HG03460 (cell line): Measurements from ENCODE around the gene SEZ6L2.
"Not testable (repeated sequence)": the region's sequence is repeated elsewhere in the genome, so short reads cannot be mapped to it uniquely, and the experiment has no call there.

Source experiments
- ATAC-seq: cut with Tn5 transposase; IDR thresholded peaks from one replicate; pipeline ENCODE4 v1.9.1; 2021; ENCODE audit not compliant: unreplicated experiment

Gene SEZ6L2

GRCh38 chr16:29858149-29858849, 41.1 kb downstream of the SEZ6L2 start:
- ATAC-seq, result no peak

DNA sequence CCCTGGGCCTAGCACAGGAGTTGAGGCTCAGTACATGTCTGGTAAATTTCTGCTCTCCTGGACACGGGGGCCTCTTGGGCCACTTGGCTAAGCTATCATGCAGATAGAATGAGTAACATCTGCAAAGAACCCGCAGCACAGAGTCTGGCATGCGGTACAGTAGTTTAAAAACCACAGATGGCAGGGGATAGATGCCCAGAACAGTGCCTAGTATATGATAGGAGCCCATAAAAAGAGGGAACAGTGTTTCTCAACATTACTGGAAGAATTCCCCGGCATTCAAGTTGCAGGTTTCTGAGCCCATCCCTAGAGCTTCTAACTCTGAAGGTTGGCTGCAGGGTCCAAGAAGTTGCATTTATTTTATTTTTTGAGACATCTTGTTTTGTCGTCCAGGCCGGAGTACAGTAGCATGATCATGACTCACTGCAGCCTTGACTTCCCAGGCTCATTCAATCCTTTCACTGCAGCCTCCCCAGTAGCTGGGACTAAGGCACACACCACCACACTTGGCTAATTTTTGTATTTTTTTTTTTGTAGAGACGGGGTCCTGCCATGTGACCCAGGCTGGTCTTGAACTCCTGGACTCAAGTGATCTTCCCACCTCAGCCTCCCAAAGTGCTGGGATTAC, 42.1 kb downstream of the SEZ6L2 start:
- ATAC-seq, result no peak

- no peak for ATAC-seq
Observed at GRCh38 chr16:29854520-29855100, 44.7 kb downstream of the SEZ6L2 start.

DNA sequence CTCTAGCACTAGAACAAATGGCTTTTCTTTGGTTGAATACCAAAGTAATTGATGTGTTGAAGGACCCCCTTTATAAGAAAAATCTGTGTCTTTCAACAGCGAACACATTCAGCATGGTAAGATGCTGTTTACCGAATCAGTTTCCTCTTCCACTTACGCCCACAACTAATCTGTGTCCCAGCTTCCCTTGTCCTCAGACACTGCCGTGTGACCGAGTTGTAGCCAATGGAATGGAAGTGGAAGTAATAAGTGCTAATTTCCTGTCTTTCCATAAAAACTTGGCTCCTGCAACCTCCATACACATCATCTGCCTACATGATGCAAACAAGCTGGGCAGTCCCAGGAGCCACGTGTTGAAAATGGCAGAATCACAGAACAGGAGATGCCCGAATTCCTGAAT, 46.7 kb downstream of the SEZ6L2 start:
- no peak for ATAC-seq

DNA sequence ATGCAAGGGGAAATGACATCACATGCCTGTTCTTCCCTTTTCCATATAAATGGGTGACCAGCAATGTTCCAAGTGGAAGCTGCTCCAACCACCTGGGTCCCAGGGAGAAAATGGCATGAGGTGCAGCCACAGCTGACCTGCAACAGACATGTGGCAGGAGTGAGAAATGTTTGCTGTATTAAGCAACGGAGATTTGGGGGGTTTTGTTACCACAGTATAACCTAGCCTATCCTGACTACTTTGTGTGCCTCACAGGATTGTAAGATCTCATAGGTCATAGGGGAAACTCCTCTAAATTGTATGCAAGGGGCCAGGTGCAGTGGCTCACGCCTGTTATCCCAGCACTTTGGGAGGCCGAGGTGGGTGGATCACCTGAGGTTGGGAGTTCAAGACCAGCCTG, 48.4 kb downstream of the SEZ6L2 start:
- ATAC-seq, result no peak

- ATAC-seq, result no peak
Observed at GRCh38 chr16:29849505-29849904, 49.8 kb downstream of the SEZ6L2 start.

DNA sequence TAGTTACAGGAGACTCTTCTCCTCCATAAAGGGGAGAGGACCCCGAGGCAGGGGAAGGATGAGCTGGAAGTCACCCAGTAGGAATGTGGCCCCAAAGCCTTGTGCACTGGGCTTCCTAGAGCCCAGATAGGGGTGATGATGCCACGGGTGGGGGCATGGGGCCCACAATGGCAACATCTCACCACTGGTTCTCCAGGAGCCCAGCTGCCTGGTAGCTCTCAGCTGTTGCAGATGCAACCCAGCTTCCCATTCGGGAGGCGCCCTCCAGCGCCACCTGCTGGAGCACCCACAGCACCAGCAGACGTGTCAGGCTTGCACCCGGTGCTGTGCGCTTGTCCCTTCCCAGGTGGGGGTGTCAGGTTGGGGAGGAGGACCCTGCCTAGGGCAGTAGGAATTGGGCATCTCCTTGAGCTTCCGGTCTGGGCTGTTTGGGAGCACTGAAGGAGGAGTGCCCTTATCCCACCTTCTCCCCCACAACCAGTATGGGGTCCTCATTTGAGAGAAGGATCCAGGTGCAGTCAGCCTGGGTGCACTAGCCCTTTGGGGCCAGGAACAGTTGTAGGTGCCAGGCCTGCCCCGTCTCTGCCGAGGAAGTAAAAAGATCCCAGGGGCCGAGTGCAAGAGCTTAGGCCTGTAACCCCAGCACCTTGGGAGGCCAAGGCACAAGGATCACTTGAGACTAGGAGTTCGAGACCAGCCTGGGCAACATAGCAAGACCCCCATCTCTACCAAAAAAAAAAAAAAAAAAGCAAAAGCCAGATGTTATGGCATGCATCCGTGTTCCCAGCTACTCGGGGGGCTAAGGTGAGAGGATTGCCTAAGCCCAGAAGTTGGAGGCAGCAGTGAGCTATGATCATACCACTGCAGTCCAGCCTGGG, 50.7 kb downstream of the SEZ6L2 start:
- ATAC-seq, result no peak

- no peak for ATAC-seq
Observed at GRCh38 chr16:29845656-29846055, 53.7 kb downstream of the SEZ6L2 start.

DNA sequence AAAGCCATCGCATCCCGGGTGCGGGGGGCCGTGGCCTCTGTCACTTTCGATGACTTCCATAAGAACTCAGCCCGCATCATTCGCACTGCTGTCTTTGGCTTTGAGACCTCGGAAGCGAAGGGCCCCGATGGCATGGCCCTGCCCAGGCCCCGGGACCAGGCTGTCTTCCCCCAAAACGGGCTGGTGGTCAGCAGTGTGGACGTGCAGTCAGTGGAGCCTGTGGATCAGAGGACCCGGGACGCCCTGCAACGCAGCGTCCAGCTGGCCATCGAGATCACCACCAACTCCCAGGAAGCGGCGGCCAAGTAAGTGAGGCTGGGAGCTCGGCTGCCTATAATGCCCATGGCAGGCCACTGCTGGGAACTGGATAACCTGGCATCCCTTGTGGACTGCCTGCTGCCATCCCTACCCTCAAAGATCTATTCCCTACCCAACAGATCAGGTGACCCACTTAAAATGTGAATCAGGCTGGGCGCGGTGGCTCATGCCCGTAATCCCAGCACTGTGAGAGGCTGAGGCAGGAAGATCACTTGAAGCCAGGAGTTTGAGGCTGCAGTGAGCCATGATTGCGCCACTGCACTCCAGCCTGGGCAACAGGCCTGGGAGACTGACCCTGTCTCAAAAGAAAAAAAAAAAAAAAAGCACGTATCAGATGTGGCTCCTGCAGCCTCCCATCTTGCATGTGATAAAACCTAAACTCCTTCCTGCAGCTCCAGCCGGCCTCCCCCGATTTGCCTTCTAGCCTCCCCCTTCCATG, 54.6 kb downstream of the SEZ6L2 start:
- ATAC-seq, result no peak

DNA sequence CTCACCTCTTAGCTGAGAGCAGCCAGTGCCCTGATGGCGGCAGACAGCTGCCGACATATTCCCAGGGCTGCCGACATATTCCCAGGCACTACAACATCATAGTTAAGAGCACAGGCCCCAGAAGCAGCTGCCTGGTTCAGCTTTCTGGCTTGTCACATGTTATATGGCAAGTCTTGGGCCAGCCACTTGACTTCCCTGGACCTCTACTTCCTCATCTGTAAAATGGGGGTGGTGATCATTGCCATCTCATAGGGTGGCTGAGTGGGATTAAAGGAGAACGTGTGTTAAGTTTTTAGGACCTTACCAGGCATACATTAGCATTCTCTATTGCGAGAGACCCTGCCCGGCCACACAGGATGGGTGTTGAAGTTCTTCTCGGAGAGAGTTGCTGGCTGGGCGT, 55.4 kb downstream of the SEZ6L2 start:
- no peak for ATAC-seq

DNA sequence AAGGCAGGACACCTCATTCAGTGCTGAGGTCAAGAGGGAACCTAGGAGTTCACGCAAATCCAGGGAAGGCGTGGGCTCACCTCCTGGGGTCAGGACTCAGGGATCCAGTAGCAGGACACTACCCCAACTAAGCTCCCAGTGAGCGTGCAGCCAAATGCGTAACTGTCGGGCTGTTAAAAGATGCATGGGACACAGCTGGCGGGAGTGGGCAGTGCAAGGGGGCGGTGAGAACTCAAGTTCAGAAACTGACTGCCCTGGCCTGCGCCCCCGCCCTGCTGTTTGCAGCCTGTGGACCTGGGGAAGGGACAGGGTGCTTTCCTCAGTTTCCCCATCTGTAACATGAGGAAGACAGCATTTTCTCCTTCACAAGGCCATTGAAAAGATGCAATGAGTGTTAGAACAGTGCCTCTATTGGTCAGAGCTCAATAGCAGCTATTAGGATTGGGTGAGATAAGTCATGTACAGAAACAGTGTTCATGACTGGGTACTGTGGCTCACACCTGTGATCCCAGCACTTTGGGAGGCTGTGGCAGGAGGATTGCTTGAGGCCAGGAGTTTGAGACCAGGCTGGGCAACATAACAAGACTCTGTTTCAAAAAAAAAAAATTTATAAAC, 56.5 kb downstream of the SEZ6L2 start:
- ATAC-seq, result no peak

DNA sequence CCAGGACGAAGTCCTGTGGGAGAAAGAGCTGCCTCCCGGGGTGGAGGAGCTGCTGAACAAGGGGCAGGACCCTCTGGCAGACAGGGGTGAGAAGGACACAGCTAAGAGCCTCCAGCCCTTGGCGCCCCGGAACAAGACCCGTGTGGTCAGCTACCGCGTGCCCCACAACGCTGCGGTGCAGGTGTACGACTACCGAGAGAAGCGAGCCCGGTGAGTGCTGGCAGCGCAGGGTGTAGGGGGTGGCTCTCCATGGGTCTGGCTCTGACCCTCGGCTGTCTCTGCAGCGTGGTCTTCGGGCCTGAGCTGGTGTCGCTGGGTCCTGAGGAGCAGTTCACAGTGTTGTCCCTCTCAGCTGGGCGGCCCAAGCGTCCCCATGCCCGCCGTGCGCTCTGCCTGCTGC, 57.7 kb downstream of the SEZ6L2 start:
- no peak for ATAC-seq

DNA sequence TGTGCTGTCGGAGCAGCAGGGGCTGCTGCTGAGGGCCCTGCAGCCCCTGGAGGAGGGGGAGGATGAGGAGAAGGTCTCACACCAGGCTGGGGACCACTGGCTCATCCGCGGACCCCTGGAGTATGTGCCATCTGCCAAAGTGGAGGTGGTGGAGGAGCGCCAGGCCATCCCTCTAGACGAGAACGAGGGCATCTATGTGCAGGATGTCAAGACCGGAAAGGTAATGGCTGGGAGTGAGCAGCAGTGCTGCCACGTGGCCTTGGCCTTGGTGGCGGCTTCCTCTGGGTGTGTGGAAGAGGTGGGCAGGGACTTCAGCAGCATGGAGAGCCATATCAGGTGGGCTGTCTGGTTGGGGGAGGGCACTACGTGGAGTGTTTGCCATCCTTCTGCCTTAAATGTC, 59.1 kb downstream of the SEZ6L2 start:
- no peak for ATAC-seq

DNA sequence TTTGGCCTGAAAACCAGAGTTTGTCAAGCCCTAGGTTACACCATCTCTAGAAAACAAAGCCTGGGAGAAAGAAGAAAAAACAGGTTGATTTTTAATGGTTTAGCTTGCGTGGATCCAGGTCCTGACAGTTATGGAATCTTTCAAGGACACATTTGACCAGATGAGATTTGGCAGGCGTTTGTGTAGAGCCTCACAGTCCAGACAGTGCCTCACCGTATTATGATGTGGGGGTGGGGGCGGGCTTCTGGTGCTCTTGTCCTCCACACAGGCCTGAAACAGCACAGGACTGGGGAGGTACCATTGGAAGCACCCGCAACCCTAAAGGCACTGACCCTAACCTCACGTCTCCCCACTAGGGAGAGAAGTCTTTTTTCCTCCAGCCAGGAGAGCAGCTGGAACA, 59.5 kb downstream of the SEZ6L2 start:
- ATAC-seq, result no peak

- no peak for ATAC-seq
Observed at GRCh38 chr16:29837841-29838240, 61.5 kb downstream of the SEZ6L2 start.

GRCh38 chr16:29836623-29837022, 62.7 kb downstream of the SEZ6L2 start:
- no peak for ATAC-seq

- ATAC-seq, result no peak
Observed at GRCh38 chr16:29835926-29836325, 63.4 kb downstream of the SEZ6L2 start.

GRCh38 chr16:29834079-29834478, 65.3 kb downstream of the SEZ6L2 start:
- no peak for ATAC-seq

DNA sequence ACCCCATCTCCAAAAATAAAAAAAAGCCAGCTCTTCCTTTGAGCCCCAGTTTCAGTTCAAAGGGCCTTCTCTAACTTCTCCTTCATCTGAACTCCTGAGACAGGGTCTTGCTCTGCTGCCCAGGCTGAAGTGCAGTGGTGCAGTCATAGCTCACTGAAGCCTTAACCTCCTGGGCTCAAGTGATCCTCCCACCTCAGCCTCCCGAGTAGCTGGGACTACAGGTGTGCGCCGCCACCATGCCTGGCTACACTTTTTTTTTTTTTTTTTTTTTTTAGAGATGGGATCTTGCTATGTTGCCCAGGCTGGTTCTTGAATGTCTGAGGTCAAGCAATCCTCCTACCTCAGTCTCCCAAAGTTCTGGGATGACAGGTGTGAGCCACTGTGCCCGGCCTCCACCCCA, 66.1 kb downstream of the SEZ6L2 start:
- ATAC-seq, result not testable (repeated sequence)

- ATAC-seq, result no peak
Observed at GRCh38 chr16:29831490-29831889, 67.9 kb downstream of the SEZ6L2 start.
